ENCODE results near the gene NLRP14. TPM values are rescaled to one million over a fixed set of nuclear protein-coding genes. Genes with fewer than 3 reads are reported as not detected.

Gene NLRP14
- total and polyA plus RNA-seq, 2 of the 8 experiments (the other 6 are each of a cell fraction or from before 2014, with no cell fraction given): 0.05 TPM; not detected in 1

DNA sequence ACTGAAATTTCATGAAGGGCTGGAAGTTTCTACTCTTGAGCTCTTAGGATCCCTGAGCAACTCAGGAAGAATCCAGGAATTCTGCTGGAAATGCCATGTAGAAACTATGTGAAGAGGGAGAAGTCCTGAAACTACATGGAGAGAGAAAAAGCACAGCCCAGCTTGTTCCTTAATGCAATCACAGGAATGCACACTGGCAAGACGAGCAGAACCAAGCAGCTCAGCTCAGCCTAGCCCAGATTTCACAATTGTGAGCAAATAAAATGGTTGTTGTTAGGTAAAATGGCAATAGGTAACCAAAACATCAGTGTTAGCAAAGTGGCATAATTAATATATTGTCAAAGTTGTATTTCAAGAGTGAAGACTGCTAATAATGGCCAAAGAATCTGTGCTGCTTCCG lies 28.3 kb upstream of the NLRP14 start (continued):
- TF ChIP-seq, protein P1, sequence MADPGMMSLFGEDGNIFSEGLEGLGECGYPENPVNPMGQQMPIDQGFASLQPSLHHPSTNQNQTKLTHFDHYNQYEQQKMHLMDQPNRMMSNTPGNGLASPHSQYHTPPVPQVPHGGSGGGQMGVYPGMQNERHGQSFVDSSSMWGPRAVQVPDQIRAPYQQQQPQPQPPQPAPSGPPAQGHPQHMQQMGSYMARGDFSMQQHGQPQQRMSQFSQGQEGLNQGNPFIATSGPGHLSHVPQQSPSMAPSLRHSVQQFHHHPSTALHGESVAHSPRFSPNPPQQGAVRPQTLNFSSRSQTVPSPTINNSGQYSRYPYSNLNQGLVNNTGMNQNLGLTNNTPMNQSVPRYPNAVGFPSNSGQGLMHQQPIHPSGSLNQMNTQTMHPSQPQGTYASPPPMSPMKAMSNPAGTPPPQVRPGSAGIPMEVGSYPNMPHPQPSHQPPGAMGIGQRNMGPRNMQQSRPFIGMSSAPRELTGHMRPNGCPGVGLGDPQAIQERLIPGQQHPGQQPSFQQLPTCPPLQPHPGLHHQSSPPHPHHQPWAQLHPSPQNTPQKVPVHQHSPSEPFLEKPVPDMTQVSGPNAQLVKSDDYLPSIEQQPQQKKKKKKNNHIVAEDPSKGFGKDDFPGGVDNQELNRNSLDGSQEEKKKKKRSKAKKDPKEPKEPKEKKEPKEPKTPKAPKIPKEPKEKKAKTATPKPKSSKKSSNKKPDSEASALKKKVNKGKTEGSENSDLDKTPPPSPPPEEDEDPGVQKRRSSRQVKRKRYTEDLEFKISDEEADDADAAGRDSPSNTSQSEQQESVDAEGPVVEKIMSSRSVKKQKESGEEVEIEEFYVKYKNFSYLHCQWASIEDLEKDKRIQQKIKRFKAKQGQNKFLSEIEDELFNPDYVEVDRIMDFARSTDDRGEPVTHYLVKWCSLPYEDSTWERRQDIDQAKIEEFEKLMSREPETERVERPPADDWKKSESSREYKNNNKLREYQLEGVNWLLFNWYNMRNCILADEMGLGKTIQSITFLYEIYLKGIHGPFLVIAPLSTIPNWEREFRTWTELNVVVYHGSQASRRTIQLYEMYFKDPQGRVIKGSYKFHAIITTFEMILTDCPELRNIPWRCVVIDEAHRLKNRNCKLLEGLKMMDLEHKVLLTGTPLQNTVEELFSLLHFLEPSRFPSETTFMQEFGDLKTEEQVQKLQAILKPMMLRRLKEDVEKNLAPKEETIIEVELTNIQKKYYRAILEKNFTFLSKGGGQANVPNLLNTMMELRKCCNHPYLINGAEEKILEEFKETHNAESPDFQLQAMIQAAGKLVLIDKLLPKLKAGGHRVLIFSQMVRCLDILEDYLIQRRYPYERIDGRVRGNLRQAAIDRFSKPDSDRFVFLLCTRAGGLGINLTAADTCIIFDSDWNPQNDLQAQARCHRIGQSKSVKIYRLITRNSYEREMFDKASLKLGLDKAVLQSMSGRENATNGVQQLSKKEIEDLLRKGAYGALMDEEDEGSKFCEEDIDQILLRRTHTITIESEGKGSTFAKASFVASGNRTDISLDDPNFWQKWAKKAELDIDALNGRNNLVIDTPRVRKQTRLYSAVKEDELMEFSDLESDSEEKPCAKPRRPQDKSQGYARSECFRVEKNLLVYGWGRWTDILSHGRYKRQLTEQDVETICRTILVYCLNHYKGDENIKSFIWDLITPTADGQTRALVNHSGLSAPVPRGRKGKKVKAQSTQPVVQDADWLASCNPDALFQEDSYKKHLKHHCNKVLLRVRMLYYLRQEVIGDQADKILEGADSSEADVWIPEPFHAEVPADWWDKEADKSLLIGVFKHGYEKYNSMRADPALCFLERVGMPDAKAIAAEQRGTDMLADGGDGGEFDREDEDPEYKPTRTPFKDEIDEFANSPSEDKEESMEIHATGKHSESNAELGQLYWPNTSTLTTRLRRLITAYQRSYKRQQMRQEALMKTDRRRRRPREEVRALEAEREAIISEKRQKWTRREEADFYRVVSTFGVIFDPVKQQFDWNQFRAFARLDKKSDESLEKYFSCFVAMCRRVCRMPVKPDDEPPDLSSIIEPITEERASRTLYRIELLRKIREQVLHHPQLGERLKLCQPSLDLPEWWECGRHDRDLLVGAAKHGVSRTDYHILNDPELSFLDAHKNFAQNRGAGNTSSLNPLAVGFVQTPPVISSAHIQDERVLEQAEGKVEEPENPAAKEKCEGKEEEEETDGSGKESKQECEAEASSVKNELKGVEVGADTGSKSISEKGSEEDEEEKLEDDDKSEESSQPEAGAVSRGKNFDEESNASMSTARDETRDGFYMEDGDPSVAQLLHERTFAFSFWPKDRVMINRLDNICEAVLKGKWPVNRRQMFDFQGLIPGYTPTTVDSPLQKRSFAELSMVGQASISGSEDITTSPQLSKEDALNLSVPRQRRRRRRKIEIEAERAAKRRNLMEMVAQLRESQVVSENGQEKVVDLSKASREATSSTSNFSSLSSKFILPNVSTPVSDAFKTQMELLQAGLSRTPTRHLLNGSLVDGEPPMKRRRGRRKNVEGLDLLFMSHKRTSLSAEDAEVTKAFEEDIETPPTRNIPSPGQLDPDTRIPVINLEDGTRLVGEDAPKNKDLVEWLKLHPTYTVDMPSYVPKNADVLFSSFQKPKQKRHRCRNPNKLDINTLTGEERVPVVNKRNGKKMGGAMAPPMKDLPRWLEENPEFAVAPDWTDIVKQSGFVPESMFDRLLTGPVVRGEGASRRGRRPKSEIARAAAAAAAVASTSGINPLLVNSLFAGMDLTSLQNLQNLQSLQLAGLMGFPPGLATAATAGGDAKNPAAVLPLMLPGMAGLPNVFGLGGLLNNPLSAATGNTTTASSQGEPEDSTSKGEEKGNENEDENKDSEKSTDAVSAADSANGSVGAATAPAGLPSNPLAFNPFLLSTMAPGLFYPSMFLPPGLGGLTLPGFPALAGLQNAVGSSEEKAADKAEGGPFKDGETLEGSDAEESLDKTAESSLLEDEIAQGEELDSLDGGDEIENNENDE (IDR thresholded peaks at IDR 0.05; ENCODE audit: insufficient replicate concordance, low read length): no peak
- TF ChIP-seq, protein P2, sequence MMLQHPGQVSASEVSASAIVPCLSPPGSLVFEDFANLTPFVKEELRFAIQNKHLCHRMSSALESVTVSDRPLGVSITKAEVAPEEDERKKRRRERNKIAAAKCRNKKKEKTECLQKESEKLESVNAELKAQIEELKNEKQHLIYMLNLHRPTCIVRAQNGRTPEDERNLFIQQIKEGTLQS (IDR thresholded peaks at IDR 0.05; ENCODE audit: insufficient read depth, low read depth, low read length): no peak
- no peak for TF ChIP-seq YY1 (IDR thresholded peaks at IDR 0.05; ENCODE audit: low read depth, low read length)
- TF ChIP-seq POU5F1 (IDR thresholded peaks at IDR 0.05; ENCODE audit: low read depth, low read length): no peak
- no peak for TF ChIP-seq EZH2 (IDR thresholded peaks at IDR 0.05; ENCODE audit: low read depth, low read length, severe bottlenecking)
- TF ChIP-seq SIX5 (IDR thresholded peaks at IDR 0.05; ENCODE audit: low read depth, low read length): no peak
- TF ChIP-seq MAFK (IDR thresholded peaks at IDR 0.05; ENCODE audit: low read depth, low read length): no peak
- TF ChIP-seq JUN (IDR thresholded peaks at IDR 0.05; ENCODE audit: low read depth, low read length): no peak
- no peak for TF ChIP-seq RBBP5 (IDR thresholded peaks at IDR 0.05; ENCODE audit: borderline replicate concordance, low read depth, low read length)
- TF ChIP-seq SP4 (IDR thresholded peaks at IDR 0.05; ENCODE audit: low read length): no peak
- TF ChIP-seq CBX5 (IDR thresholded peaks at IDR 0.05; ENCODE audit: low read depth, low read length): no peak
